Upper lobe of right lung (tissue), 1 donor: ENCODE measurements around the gene BSDC1. TPM values are rescaled to one million over a fixed set of nuclear protein-coding genes. Genes with fewer than 3 reads are reported as not detected.
A peak's percentile ranks its signal among the peaks of the same experiment; 100 is the strongest.

Source experiments
- ATAC-seq: fragments of 200-7000 bp; cut with Tn5 transposase; one replicate; pipeline ENCODE4 v1.9.1; 2020; ENCODE audit warnings: mild to moderate bottlenecking, moderate library complexity
- DNase-seq: peaks from one replicate; pipeline ENCODE4 v3.0.0-alpha.2; 2020
- H3K27ac ChIP-seq: fragments of 200-600 bp; one replicate; pipeline ENCODE4 v1.8.0; 2022
- H3K27me3 ChIP-seq: fragments of 200-600 bp; one replicate; pipeline ENCODE4 v1.8.0; 2022; ENCODE audit warnings: mild to moderate bottlenecking
- H3K36me3 ChIP-seq: fragments of 200-600 bp; one replicate; pipeline ENCODE4 v1.8.0; 2022
- H3K4me1 ChIP-seq: fragments of 200-600 bp; one replicate; pipeline ENCODE4 v1.8.0; 2022
- H3K4me3 ChIP-seq: fragments of 200-600 bp; one replicate; pipeline ENCODE4 v1.8.0; 2022; ENCODE audit warnings: mild to moderate bottlenecking
- H3K9me3 ChIP-seq: fragments of 200-600 bp; one replicate; pipeline ENCODE4 v1.8.0; 2022
- CTCF ChIP-seq: fragments of 200-600 bp; IDR thresholded peaks from one replicate; pipeline ENCODE4 v1.8.0; 2022; ENCODE audit warnings: antibody characterized with exemption
- intact Hi-C: fragments of 100-400 bp; cut with DNase I; formaldehyde crosslinking; loops from one replicate; pipeline ENCODE4 v1.11.0; 2022
- total RNA-seq: library from RNA; stranded (reverse); fragmentation: NEBNext Ultra II Directional; extraction: Animal tissue kit (Norgen Biotek cat#: 25700); gene quantifications from one replicate; pipeline ENCODE4 v1.2.1, GENCODE V29; 2021
- donor health status: DM: no; HTN: yes; CAD: no; lungs with severe emphysema.

BSDC1 gene
- total RNA-seq, 1 donor from 2014 or later: 67.6 TPM

- TF ChIP-seq CTCF: no peak
- peaks cover 28% of the 10 kb centered on the region for H3K4me1 ChIP-seq
- DNase-seq: peak; percentile 87
- intact Hi-C loops: no loop called here
- no peaks in the 10 kb centered on the region for H3K27me3 ChIP-seq
- no peaks in the 10 kb centered on the region for H3K9me3 ChIP-seq
- peak within 1 kb of the TSS; percentile 60 for H3K27ac ChIP-seq
- peak within 1 kb of the TSS; percentile 60 for H3K4me3 ChIP-seq
- peak; percentile 64 for ATAC-seq
- peaks cover 21% of the 10 kb centered on the region for H3K36me3 ChIP-seq
These were observed 58.3 kb downstream of the BSDC1 start, which contains the start of gene MARCKSL1 for GRCh38 chr1:32335790-32336590. Gene MARCKSL1 (minus strand): TSS chr1:32336233. CDS start chr1:32336033, 200 bp downstream.

GRCh38 chr1:32335535-32335789 lies 58.8 kb downstream of the BSDC1 start:
- intact Hi-C loops: no loop called here
- DNase-seq (no peak), ATAC-seq (no peak)
- H3K4me3 ChIP-seq: peak overlapping the region; percentile 60
- H3K4me1 ChIP-seq: peaks cover 28% of the 10 kb centered on the region
- H3K9me3 ChIP-seq: no peaks in the 10 kb centered on the region
- H3K36me3 ChIP-seq: peaks cover 26% of the 10 kb centered on the region
- no peak overlapping the region for H3K27ac ChIP-seq
- no peaks in the 10 kb centered on the region for H3K27me3 ChIP-seq
- no peak for TF ChIP-seq CTCF

GRCh38 chr1:32334864-32335534 lies 59.2 kb downstream of the BSDC1 start:
- H3K27me3 ChIP-seq: no peaks in the 10 kb centered on the region
- intact Hi-C loops: no loop called here
- H3K9me3 ChIP-seq: no peaks in the 10 kb centered on the region
- H3K4me1 ChIP-seq: peaks cover 28% of the 10 kb centered on the region
- peak; percentile 77 for DNase-seq
- H3K4me3 ChIP-seq: peak overlapping the region; percentile 60
- TF ChIP-seq CTCF: peak; percentile 70
- H3K27ac ChIP-seq: peak overlapping the region; percentile 36
- peaks cover 31% of the 10 kb centered on the region for H3K36me3 ChIP-seq
- ATAC-seq: peak; percentile 59

- intact Hi-C loops: no loop called here
- DNase-seq: no peak
These were observed 59.9 kb downstream of the BSDC1 start for GRCh38 chr1:32334274-32334861.

More at GRCh38 chr1:32334274-32334861, 59.9 kb downstream of the BSDC1 start:
- H3K27ac ChIP-seq: peak overlapping the region; percentile 36
- H3K36me3 ChIP-seq: peaks cover 37% of the 10 kb centered on the region
- peaks cover 28% of the 10 kb centered on the region for H3K4me1 ChIP-seq
- no peaks in the 10 kb centered on the region for H3K9me3 ChIP-seq
- H3K27me3 ChIP-seq: no peaks in the 10 kb centered on the region
- TF ChIP-seq CTCF: no peak
- no peak for ATAC-seq
- H3K4me3 ChIP-seq: peak overlapping the region; percentile 60
